GM21381 (cell line): ENCODE results near the gene SCAMP3.
"Not testable (repeated sequence)": the region's sequence is repeated elsewhere in the genome, so short reads cannot be mapped to it uniquely, and the experiment has no call there.

Experiments used
- ATAC-seq: cut with Tn5 transposase; IDR thresholded peaks from one replicate; pipeline ENCODE4 v1.9.1; 2021; ENCODE audit warnings: mild to moderate bottlenecking, moderate library complexity; ENCODE audit not compliant: unreplicated experiment

The SCAMP3 gene

GRCh38 chr1:155261852-155262673 lies at the start of gene SCAMP3:
Gene SCAMP3 (minus strand): TSS chr1:155262360. CDS start chr1:155262151, 209 bp downstream.
- ATAC-seq: peak; percentile 89

- ATAC-seq: no peak
Observed at GRCh38 chr1:155309423-155310021, 47.4 kb upstream of the SCAMP3 start.

GRCh38 chr1:155308493-155309422 lies 46.6 kb upstream of the SCAMP3 start, which contains the start of gene FDPS:
Gene FDPS (plus strand): TSS chr1:155308866. CDS start chr1:155309790, 924 bp downstream.
- peak; percentile 89 for ATAC-seq

GRCh38 chr1:155307247-155307740 lies 45.1 kb upstream of the SCAMP3 start:
- no peak for ATAC-seq

GRCh38 chr1:155305881-155306391 lies 43.8 kb upstream of the SCAMP3 start:
- ATAC-seq: no peak

- no peak for ATAC-seq
Observed at GRCh38 chr1:155304558-155305063, 42.5 kb upstream of the SCAMP3 start.

- no peak for ATAC-seq
Observed at GRCh38 chr1:155301342-155301841, 39.2 kb upstream of the SCAMP3 start, which contains the start of gene PKLR. Gene PKLR (minus strand): TSS chr1:155301438. CDS start chr1:155301395, 43 bp downstream.

GRCh38 chr1:155300553-155301329 lies 38.6 kb upstream of the SCAMP3 start:
- no peak for ATAC-seq

- no peak for ATAC-seq
Observed at GRCh38 chr1:155300024-155300423, 37.9 kb upstream of the SCAMP3 start.

GRCh38 chr1:155297384-155297783 lies 35.2 kb upstream of the SCAMP3 start:
- no peak for ATAC-seq

- no peak for ATAC-seq
Observed at GRCh38 chr1:155296661-155297060, 34.5 kb upstream of the SCAMP3 start.

- no peak for ATAC-seq
Observed at GRCh38 chr1:155295942-155296267, 33.7 kb upstream of the SCAMP3 start.

- no peak for ATAC-seq
Observed at GRCh38 chr1:155295183-155295941, 33.2 kb upstream of the SCAMP3 start.

- no peak for ATAC-seq
Observed at GRCh38 chr1:155294520-155295182, 32.5 kb upstream of the SCAMP3 start.

GRCh38 chr1:155293086-155293749 lies 31.1 kb upstream of the SCAMP3 start:
- ATAC-seq: no peak

- ATAC-seq: not testable (repeated sequence)
Observed at GRCh38 chr1:155291006-155291405, 28.8 kb upstream of the SCAMP3 start.

GRCh38 chr1:155287987-155288543 lies 25.9 kb upstream of the SCAMP3 start:
- ATAC-seq: no peak
